ENCODE data around the gene DOK3.

GRCh38 chr5:177557796-177558195, 48.2 kb upstream of the DOK3 start:
- TF ChIP-seq POLR2AphosphoS5 (IDR thresholded peaks at IDR 0.05) (no peak), CTCF (IDR thresholded peaks at IDR 0.05 in 8 of 11, conservative IDR thresholded peaks at IDR 0.05 in 3 of 11) (no peak)
